Esophagus squamous epithelium (tissue), 4 donors: ENCODE data around the gene DMRT1.

Experiments used
- CTCF ChIP-seq, 6 experiments: fragments of 450-650 bp in 4 of 6; fragments of 200-600 bp in 2 of 6; sonication (generic) in 2 of 6; IDR thresholded peaks; one replicate each; pipeline ENCODE4 v1.5.1; 2016 to 2019; ENCODE audit warnings: antibody characterized with exemption in 6 of 6, mild to moderate bottlenecking in 4 of 6, moderate library complexity in 4 of 6
- POLR2A ChIP-seq, 4 donors: fragments of 450-650 bp; IDR thresholded peaks; one replicate each; pipeline ENCODE4 v1.6.1; 2017; ENCODE audit warnings: antibody characterized with exemption in 4 of 4, mild to moderate bottlenecking in 4 of 4, moderate library complexity in 3 of 4

GRCh38 chr9:804026-804425 lies 37.5 kb upstream of the DMRT1 start:
- TF ChIP-seq CTCF (IDR thresholded peaks at IDR 0.05) (no peak), POLR2A (IDR thresholded peaks at IDR 0.05) (no peak)
